ENCODE data around the gene OBP2B.
"Not testable (repeated sequence)": the region's sequence is repeated elsewhere in the genome, so short reads cannot be mapped to it uniquely, and the experiment has no call there.

OBP2B gene

GRCh38 chr9:133210609-133211008, 1.6 kb upstream of the OBP2B start:
- no peak for TF ChIP-seq CTCF (IDR thresholded peaks at IDR 0.05; ENCODE audit: low read depth, low read length)
- DNase-seq (ENCODE audit: extremely low read depth, low read depth): no peak

DNA sequence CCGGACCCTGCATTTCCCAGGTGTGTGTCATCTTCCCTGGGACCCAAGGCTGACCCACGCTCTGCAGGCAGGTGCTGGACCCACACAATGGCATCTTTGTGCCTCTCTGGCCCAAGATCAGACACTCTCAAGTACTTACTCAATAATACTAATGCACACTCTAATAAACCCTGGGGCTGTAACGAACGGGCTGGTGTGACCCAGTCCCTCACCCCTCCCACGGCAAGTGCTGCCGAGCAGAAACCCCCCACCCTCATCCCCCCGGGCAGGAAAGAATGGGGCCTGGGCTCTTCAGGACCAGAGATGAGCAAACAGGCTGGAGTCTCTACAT, 1.1 kb upstream of the OBP2B start:
- TF ChIP-seq CTCF (IDR thresholded peaks at IDR 0.05; ENCODE audit: low read depth, low read length): no peak

DNA sequence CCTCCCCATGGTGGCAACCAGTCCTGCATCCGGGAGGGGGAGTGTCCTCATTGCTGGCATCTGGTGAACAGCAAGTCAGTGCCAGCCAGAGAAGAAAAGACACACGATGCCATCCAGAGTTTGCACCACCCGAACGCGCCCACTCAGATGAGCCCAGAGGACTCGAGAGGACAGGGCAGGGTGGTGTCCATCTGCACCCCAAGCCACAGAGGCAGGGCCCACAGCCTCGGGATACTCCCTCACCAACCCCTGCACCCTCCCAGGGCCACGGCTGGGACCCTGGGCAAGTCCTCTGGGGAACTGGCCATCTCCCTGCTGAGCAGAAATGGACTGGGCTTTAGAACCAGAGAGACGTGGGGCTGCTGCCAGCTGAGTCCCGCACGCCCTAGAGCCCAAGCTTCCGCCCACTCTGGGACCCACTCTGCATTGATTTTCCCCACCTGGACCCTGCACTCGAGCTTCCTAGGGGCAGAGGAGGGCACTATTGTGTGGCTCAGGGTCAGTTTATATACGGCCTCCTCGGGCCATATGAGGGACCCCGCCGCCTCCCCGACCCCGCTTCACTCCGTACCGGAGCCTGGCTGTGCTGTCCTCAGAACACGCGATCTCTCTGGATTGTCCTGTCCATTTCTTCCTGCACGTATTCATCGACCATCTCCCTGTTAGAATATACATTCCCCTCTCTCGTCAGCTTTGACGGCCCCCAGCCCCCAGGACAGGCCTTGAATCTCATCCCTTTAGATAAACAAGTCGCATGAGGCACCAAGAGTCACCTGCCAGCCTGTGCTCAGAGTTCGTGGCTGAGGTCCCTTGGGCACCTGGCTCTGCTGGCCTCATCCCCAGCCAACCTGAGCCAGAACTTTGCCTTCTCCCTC, 514 bp upstream of the OBP2B start:
- not testable (repeated sequence) for DNase-seq (ENCODE audit: extremely low read depth, low read depth)

More for the DNA sequence above, 1.1 kb upstream of the OBP2B start:
- DNase-seq (ENCODE audit: extremely low read depth, low read depth): no peak

GRCh38 chr9:133208171-133208879, 725 bp downstream of the OBP2B start:
- DNase-seq (ENCODE audit: extremely low read depth, low read depth): not testable (repeated sequence)

- no peak for TF ChIP-seq CTCF (IDR thresholded peaks at IDR 0.05; ENCODE audit: low read depth, low read length)
- DNase-seq (ENCODE audit: extremely low read depth, low read depth): no peak
Observed at GRCh38 chr9:133207540-133208170, 1.4 kb downstream of the OBP2B start.

DNA sequence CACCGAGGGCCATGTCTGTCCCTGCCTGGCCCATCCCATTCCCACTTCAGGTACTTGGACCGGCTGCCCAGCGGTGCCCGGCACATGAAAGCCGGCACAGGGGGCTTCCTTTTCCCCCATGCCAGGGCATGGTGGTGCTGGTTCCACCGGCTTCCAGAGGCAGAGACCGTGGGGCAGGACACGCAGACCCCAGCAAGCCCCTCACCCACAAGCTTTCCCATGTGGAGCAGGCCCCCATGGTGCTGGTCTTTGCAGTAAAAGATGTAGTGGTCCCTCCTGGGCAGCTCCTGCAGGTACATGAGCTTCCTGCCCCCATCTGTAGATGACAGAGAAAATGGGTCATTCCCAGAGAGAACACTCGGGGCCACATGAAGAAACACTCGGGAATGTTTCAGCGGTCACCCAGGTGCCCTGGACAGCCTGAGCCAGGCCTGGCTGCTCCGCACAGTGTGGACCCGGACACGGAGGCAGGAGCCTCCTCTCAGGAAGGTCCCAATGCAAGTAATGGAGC, 2.0 kb downstream of the OBP2B start:
- no peak for TF ChIP-seq CTCF (IDR thresholded peaks at IDR 0.05; ENCODE audit: low read depth, low read length)
- DNase-seq (ENCODE audit: extremely low read depth, low read depth): no peak

DNA sequence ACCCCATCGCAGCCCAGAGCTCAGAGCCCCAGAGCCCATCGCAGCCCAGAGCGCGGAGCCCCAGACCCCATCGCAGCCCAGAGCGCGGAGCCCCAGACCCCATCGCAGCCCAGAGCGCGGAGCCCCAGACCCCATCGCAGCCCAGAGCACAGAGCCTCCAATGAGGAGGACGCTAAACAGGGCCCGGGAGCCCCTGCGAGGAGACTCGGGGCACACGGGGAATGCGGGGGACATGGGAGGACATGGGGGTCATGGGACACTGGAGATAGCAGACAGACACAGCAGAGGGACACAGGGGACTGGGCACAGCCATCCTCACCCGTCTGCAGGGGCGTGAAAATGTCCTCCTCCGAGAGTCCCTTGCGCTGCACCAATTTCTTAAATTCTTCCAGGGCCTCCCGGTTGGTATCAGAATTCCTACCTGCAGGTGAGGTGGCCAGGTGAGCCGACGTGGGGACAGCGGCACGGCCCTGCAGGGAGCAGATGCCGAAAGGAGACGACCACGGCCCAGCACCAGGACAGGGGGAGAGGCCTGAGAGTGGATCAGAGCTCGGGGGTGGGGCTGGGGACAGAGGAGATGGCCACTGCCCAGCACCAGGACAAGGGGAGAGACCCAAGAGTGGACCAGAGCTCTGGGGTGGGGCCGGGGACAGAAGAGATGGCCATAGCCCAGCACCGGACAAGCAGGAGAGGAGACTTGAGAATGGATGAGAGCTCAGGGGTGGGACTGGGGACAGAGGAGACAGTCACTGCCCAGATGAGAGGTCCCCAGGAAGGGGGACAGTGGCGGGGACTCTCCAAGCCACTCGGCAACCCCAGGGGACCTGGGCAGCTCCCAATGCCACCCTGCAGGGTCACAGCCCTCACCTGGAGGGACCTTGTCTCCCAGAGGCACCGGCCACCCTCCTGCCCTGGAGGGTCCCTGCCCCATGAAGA, 2.8 kb downstream of the OBP2B start:
- no peak for TF ChIP-seq CTCF (IDR thresholded peaks at IDR 0.05; ENCODE audit: low read depth, low read length)
- no peak for DNase-seq (ENCODE audit: extremely low read depth, low read depth)

- DNase-seq (ENCODE audit: extremely low read depth, low read depth): not testable (repeated sequence)
Observed at GRCh38 chr9:133205481-133205887, 3.6 kb downstream of the OBP2B start.

Data from AG09319 (cell line).